Stimulated activated CD8-positive, alpha-beta memory T cell treated with anti-CD3 and anti-CD28 coated beads, Interleukin-2, amount 100 ng/mL, for 48 hours (primary cell): ENCODE results near the gene RAB36.

ENCODE experiments used
- DNase-seq, 2 donors: peaks; one replicate each; pipeline ENCODE4 v3.0.0-alpha.2; 2020; ENCODE audit warnings: low read depth in 2 of 2

RAB36 gene

GRCh38 chr22:23158516-23159290, 13.4 kb downstream of the RAB36 start:
- DNase-seq = no peak

- no peak for DNase-seq
Observed at GRCh38 chr22:23159291-23159630, 14.0 kb downstream of the RAB36 start.

- DNase-seq = no peak
Observed at GRCh38 chr22:23161029-23161428, 15.8 kb downstream of the RAB36 start.

- no peak for DNase-seq
Observed at GRCh38 chr22:23161574-23161973, 16.3 kb downstream of the RAB36 start.

GRCh38 chr22:23163665-23164064, 18.4 kb downstream of the RAB36 start:
- no peak for DNase-seq

GRCh38 chr22:23164091-23164490, 18.8 kb downstream of the RAB36 start:
- DNase-seq = no peak

GRCh38 chr22:23166042-23166831, 21.0 kb downstream of the RAB36 start:
- no peak for DNase-seq

GRCh38 chr22:23166841-23167616, 21.8 kb downstream of the RAB36 start:
- DNase-seq = no peak

GRCh38 chr22:23168391-23169042, 23.2 kb downstream of the RAB36 start:
- no peak for DNase-seq

GRCh38 chr22:23169043-23169406, 23.7 kb downstream of the RAB36 start:
- no peak for DNase-seq

- DNase-seq = no peak
Observed at GRCh38 chr22:23175817-23176644, 30.8 kb downstream of the RAB36 start.

GRCh38 chr22:23176645-23177027, 31.4 kb downstream of the RAB36 start:
- DNase-seq = no peak

- no peak for DNase-seq
Observed at GRCh38 chr22:23177197-23177596, 31.9 kb downstream of the RAB36 start.

GRCh38 chr22:23178512-23179254, 33.4 kb downstream of the RAB36 start:
- DNase-seq = peak; percentile 34 to 46

- no peak for DNase-seq
Observed at GRCh38 chr22:23179381-23180299, 34.4 kb downstream of the RAB36 start.

- peak; percentile 41 to 46 for DNase-seq
Observed at GRCh38 chr22:23180301-23180892, 35.1 kb downstream of the RAB36 start, which contains the start of gene BCR. TSS of gene BCR (plus strand) at chr22:23180509. CDS start at chr22:23180961, 452 bp downstream.

GRCh38 chr22:23180893-23181720, 35.8 kb downstream of the RAB36 start:
- no peak for DNase-seq
